Pulmonary artery endothelial cell (primary cell): ENCODE measurements around the gene EFNA5. TPM values are rescaled to one million over a fixed set of nuclear protein-coding genes. Genes with fewer than 3 reads are reported as not detected.
A peak's percentile ranks its signal among the peaks of the same experiment; 100 is the strongest.

Source experiments
- DNase-seq: peaks from one replicate; pipeline ENCODE4 v3.0.0-alpha.2; 2011; ENCODE audit warnings: low read depth, low spot score
- total RNA-seq: library from RNA; depleted of rRNA; stranded (reverse); fragments of >200 nt; gene quantifications from 2 replicates; pipeline ENCODE4 v1.2.3, GENCODE V29; 2014

The EFNA5 gene
- total RNA-seq, 1 donor from 2014 or later = 15.0 TPM

DNA sequence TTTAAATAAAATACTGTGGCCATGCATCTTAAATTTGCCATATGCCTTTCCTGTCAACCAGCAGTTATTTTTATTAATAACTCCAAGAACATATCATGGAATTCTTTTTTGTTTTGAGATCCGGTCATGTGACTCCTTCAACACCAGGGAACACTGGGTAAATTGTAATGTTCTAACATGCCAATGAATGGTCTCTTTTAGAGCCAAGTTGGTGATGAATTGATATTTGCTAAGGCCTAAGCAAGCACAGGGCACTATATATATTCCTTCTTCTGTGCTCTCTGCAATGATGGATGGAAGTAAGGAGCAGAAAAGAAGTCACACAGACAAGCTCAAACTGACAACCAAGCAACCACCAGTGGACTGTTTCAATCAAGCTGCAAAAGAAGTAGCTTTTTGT is 124.0 kb downstream of the EFNA5 start:
- no peak for DNase-seq

DNA sequence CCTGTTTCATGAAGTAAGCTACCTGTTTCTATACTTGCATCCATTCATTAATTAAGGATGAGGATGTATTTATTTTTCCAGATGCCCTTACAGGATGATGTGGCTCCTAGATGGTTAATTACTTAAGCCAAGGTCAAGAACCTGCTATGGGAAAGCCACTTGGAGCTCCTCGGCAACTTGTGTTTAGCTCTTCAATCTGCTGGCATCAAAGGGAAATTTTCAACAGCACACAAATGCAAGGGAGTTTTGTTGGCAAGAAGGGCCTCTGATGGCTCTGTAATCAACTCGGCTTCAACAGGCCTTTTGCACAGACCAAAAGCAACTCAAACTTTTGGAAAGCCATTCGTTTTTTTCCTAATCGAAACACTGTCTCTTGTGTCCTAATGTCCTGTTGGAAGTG is 125.3 kb downstream of the EFNA5 start:
- DNase-seq = no peak

DNA sequence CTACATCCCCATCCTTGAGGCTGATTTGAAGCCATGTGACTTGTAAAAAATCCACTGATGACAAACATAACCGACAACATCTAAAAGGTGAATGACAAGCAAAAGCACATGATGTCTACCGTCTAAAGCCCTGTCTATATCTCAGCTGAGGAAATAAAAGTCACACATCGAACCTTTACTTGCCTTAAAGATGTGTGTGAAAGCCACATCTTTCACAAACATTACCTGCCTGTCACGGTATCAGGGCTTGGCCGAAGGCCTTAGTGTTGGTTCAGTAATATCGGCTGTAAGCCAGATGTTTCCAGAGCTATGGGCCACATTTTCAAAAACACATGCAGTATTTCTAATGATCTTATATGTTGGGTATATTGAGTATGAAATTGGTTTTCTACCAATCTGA is 125.8 kb downstream of the EFNA5 start:
- no peak for DNase-seq

DNA sequence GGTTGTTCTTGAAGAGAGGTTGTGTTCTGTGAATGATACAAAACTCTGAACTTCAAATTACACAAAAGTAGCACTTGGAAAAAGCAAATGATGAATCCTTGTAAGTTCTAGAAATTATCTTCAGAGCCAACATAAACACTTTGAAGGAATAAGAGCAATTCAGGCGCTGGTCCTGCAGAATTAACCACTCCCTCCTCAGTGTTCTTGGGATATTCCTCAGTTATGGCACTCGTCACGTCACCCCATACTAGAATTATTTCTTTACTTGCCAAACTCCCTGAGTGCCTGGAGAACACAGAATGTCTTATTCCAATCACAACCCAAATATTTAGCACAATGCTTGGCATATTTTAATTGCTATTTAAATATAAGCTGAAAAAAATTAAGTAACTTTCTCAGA is 126.3 kb downstream of the EFNA5 start:
- no peak for DNase-seq

DNA sequence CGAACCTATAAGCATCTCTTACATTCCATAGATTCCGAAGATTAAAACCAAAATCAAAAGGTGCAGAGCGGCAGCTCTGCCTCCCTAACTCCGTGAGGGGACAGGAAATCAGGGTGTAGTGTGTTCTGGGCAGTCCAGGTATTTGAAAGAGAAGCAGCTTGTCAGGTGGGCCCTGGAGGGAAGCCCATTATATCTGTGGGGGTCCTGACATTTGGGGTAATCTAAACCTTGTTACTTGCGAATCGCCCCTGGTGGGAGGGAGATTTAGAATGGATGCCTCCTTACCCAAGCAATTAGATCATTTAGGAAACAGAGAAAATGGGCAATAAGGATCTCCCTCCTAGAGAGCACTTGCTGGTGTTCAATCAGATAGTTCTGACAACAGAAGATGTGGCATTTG is 126.9 kb downstream of the EFNA5 start:
- no peak for DNase-seq

DNA sequence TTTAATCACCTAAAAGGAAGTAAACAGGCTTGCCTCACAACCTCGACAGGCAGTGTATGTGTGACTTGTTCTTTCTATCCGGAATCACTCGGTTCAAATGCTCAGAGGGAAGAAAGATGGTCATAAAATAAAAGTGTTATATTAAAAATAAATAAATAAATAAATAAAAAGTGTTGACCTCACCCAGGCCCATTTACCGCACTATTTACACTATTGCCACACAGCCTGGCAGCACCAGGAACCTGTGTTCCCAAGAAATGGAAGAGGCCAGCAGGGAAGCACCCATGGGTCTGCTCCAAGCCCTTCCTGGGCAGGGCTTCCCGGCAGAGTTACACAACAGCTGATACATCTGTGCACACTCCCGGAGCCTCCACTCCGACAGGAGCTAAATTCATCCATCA is 127.9 kb downstream of the EFNA5 start:
- peak; percentile 50 for DNase-seq

DNA sequence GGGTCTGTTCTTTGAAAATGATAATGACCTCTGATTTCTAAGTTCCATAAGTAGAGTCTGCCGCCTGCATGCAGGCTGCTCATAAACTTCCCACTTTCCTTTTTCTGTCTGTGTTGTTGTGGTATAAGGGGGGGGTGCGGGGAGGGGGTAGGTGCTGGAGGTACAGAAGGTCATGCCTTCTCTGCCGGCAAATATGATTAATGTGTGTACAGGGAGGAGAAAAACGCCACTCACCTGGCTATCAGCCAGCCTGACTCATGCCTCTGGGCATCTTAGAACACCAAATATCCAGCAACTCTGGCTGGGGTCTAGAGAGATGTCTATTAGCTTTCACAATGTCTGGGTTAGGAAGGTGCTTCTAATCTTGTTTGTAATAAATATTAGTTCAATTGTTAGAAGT is 128.3 kb downstream of the EFNA5 start:
- DNase-seq = peak; percentile 94

DNA sequence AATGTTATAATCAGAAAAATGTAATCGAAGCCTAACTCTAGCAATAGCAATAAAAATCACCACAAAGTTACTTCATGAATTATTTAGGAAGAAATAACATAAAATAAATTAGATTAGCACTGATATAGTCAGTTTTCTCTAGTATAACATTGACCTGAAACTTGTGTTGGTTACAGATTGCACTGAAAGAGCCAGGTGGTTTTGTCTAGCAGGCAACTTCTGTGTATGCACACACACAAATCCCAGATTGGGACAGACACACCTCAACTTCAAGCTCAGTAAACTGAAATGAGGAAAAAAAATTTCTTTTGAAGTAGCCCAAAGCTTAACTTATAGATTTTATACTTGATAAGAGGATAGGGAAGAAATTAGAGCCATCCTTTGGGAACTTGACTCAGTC is 129.3 kb downstream of the EFNA5 start:
- DNase-seq = no peak

DNA sequence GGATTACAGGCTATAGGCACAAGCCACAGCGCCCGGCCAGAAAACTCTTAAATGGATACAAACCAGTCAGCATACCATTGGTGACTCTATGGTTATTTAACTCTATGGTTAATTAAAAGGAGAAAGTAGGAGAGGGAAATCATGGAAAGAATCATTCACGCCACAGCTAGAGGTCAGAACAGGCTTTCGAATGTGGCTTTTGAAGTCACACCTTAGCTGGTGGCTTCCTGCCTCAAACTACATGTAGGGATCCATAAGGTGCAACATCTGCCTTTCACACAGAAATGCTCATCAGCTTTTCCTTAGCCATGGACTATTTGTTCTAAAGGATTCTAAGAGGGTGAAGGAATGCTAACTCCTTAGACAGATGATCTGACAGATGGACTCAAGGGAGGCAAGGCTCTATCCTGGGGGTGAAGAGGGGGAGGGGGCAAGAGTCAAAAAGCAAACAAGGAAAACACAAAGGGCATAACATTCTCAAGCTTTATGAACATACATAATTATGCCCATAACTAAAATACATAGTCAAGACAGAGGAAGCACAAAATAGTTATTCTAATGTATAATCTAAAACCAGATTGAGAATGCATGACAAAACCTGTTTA is 130.9 kb downstream of the EFNA5 start:
- DNase-seq = no peak

DNA sequence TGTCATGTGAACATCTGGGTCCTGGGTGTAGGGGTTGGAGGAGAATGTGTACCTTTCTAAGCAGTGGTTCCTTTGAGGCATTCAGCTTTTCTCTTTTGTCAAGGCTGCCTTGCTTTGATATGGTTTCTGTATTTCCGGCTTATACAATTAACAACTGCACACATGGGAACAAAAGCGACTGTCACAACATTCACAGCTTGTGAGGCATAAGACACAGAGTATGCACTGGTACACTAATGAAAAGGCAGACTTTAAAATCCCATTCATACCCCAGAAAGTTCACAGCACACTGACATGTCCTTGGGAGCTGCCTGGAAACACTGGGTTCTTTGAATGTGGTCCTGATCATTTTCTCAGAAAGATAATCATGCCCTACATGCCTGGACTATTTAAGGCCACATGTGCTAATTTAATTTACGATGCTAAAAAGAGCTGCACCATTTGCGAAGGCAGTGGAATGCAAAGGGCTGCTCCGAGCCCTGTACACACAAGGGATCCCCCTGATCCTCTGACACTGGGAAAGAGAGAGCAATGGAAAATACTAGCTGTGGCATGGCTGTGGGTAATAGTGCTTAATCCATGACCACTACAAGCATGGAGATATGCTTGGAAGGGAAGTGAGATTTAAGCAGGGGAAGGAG is 131.8 kb downstream of the EFNA5 start:
- no peak for DNase-seq

DNA sequence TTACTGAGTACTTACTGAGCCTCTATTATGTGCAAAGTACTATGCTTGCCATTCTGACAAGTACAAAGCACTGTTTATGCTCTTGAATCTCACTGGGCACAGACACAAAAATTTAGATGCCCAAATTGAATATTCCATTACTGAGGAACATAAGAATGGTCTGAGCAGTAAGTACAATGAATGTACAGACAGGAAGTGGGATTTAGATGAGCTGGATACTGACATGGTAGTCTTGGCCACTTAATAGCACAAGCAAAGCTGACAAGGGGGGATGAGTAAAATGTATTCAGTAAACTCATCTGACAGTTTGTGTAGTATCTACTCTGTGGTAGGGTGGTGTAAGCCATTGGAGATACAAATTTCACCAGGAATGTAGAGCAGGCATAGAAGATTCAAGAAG is 132.4 kb downstream of the EFNA5 start:
- no peak for DNase-seq

DNA sequence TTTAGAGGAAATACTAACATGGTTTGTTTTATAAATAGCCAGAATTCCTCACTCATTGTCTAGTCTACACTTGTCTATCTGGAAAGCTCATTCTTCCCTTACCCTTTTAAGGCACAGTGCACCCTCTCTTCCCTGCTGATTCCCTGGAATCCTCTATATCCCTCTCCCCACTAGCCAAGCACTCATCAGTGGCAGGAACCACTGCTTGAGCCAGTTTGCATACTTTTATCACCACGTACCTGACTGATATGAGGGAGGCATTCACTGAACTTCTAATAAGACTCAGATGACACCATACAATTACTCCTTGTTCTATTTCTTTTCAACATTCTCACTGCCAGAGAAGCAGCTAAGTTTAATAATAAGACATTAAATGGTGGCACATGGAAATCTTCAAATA is 134.9 kb downstream of the EFNA5 start:
- DNase-seq = no peak

DNA sequence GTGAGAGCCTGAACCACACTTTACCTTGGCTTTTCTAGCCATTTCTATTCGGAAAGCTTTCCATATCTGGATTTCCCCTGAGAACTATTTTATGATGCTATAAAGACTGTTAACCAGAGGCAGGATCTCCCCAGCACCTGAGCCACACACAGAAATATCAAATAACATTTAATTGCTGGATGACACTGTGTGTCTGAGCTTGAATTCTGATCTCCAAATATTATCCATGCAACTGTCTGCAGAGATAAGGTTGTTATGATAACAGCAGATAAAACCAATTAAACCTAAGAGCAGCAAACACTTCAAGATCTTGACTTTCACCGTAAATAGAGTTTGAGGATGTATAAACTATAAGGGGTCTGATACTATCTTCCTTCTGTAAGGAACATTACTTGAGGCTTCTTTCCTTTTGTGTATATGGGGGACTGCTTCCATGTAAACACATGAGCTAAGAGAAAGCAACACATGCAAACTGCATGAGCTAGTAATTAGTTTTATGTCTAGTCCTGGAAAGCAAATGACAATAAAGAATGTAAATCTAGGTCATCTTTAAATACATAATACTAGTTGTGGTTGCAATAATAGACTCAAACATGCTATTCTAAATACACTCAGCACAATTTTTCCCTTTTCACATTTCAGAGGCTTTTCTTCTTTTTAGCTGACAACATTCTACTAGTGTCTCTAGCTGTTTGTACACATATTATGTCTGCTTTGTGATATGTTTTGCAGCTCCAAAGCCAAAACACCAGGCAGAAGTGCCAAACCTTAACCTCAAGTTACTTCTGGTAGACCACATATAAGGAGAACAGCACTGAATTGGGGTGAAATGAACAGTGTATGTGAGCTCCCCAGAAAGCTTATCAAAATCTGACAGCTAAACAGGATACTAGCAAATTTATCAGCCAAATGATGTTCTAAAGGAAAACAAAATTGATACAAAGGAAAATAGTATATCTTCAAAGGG is 136.5 kb downstream of the EFNA5 start:
- no peak for DNase-seq

DNA sequence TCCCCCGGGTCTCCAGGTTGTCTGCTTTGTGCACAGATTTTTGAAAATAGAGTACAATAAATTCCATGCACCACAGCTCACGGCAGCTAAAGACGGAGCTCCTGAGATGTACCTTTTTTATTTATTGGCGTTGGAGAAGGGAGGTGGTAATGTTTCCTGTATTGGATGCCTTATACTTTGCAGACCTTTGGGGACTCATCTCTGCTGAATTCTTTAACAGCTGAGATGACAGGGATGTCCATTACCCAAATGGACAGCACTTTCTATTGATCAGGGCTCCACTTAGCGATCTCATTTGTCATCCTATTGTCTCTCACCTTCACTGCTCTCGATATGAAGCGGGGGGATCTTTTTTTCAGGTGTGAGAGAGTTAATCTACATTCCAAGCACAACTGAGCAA is 137.8 kb downstream of the EFNA5 start:
- no peak for DNase-seq

DNA sequence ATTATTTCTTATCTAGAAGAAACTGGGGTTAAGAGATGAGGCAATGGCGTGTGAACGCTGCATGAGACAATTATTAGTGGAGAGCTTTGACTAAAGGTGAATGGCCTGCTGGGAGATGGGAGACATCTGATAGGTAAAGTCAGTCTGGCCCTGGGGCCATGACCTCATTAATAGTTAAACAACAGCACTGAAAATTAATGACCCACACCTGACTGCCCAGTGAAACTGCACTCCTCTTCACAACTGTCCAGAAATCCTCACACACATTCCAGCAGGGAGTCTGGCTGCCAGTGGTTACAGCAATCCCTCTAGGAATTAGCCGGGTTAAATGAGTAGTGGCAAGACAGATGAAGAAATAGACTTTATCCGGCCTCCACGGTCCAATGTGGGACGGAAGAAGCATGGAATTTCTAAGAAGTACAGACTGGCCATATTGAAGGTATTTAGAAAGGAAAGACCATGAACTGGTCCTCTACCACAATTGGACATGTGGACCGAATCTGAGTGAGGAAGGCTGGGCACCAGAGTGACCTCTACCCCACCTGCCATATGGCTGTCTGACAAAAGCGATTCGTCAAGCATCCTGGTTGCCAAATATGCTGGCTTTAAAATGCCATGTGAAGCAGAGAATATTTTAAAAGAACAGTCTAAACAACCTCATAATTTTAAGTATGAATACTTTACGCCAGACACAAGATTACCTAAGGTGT is 138.4 kb downstream of the EFNA5 start:
- no peak for DNase-seq

DNA sequence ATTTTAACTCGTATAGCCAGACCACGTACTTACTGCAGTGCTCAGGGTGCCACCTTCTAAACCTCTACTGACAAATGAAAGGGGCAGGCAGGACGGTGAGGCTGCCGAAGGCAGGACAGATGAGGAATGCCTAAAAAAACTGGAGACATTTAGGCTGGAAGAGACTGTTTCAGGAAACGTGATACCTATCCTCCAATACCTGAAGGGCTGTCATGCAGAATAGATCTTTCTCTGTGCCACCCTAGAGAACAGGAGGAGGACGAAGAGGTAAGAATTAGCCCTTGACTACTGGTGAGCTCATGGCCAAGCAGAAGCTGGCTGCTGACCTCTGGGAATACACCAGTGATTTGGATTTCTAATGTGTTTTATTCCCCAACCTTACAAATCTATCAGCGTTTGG is 139.4 kb downstream of the EFNA5 start:
- no peak for DNase-seq

DNA sequence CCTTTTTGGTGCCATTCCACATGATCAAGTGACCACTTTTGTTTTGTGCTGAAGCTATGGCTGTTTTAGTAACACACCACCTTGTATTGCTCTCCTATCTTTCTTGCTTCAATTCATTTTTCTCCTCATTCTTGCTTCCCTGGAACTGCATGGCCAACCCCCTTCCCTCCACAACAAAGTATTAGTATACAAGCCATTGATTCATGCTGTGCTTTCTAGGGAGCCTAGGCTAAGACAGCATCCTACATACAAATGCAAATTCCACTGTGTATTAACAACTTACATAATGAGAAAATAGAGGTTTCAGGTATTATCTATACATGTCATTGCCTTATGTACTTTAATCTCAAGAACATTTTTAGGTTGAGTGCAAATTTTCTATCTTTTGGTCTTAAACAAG is 141.1 kb downstream of the EFNA5 start:
- no peak for DNase-seq

DNA sequence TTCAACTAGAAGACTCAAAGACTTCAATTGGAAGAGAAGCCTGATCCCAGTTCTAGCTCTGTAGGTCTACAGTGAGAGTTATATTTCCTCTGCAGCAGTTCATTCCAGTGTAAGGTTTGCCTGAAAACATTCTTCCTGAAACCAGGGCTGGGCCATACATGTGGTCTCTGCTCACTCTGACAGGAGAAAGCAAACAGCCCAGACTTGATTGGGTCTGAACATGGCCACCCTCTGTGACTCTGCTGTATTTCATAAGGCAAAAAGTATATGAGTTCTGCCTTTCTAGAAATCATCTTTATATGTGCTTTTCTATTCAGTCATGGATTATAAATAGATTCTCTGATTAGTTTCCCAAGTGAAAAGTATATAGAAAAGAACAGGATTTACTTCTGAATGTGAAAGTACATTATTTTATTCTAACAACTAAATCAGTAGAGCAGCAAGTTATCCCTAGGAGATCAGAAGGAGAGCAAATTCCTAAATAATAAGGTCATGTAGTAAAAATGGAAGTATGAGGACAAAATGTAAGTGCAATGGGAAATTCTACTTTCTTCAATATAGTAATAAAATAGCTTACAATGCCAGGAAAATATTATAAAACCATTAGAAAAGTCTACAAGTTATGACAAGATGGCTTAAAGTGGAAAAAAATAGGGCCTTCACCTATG is 144.3 kb downstream of the EFNA5 start:
- no peak for DNase-seq

DNA sequence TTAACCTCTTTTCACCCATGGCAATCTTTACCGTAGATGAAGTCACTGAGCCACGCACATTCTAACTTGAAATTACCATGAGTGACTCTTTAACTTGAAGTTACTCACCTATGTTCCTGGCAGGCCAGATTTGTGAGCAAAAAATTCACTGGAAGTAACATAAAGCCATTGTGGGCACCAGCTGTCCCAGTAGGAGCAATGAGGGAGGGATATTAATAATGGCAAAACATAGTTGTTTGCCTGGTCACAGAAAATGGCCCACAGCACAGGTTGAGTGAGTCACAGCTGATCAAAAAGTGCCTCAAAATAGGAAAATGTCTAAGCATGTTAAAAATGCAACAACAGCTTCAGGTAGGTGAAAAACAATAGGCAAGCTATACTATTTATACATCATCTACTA is 146.6 kb downstream of the EFNA5 start:
- no peak for DNase-seq

DNA sequence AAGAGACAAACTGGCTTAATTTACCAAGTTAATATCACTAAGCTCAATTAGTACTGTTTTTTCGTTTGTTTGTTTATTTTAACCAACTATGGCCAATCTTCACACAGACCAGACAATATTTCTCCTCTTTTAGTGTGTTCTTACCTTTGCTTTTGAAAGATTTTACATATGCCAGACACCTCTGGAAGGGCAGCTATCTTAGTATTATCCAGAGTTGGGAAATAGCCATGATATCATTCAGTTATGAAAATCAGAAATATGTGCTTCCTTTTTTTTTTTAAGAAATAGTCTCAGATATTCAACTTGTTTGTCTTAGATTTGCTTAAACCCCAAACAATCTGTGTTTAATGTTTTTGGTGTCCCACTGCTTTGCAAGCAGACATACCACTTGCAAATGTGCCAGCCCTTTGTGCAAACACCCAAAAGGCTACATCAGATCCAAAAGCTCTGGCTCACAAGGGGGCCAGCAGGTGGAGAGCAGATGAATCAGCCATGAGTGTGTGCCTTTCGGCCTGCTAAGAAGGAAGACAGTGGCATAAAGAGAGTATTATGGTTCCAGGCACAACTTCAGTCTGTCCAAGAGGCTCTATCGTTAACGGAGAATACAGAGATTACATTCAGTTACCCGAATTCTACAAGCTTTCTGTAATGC is 147.6 kb downstream of the EFNA5 start:
- DNase-seq = no peak

DNA sequence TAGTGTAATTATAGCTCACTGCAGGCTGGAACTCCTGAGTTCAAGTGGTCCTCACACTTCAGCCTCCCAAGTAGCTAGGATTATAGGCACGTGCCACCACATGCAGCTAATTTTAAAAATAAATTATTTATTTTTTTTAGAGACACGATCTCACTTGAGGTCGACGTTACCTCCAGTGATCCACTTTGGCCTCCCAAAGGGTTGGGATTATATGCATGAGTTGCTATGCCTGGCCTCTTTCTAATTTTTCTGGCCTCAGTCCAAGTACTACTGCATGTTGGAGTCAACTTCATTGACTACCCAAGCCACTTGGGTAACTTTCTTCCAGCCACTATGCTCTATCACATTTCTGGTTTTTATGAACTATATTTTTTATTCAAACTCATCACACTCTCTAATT is 148.3 kb downstream of the EFNA5 start:
- DNase-seq = no peak
